ENCODE measurements around the gene S100A16.

GRCh38 chr1:153614189-153614900 lies 1.4 kb upstream of the S100A16 start:
- peak in 1 of 3 experiments; percentile 28 for TF ChIP-seq CTCF (optimal IDR thresholded peaks at IDR 0.05 in 1 of 3, IDR thresholded peaks at IDR 0.05 in 1 of 3, conservative IDR thresholded peaks at IDR 0.05 in 1 of 3; ENCODE audit: extremely low read depth in 1 of 3, insufficient read depth in 2 of 3, low read length in 3 of 3)
- TF ChIP-seq EZH2 (IDR thresholded peaks at IDR 0.05; ENCODE audit: low read length): no peak

Measured in keratinocyte (primary cell).